Neural progenitor cell (in vitro differentiated cells): ENCODE measurements around the gene AUTS2.

ENCODE experiments used
- EZH2 ChIP-seq: fragments of 200-600 bp; sonication (generic); IDR thresholded peaks from 2 replicates; pipeline ENCODE4 v1.6.1; 2017; ENCODE audit warnings: antibody characterized with exemption, mild to moderate bottlenecking, moderate library complexity
- EZH2phosphoT487 ChIP-seq: fragments of 200-600 bp; sonication (generic); IDR thresholded peaks from 2 replicates; pipeline ENCODE4 v1.6.1; 2017; ENCODE audit warnings: antibody characterized with exemption
- TF ChIP-seq, protein P1 (sequence below): fragments of 200-600 bp; sonication (generic); IDR thresholded peaks from 2 replicates; pipeline ENCODE4 v1.5.1; 2017; ENCODE audit warnings: antibody characterized with exemption, mild to moderate bottlenecking

DNA sequence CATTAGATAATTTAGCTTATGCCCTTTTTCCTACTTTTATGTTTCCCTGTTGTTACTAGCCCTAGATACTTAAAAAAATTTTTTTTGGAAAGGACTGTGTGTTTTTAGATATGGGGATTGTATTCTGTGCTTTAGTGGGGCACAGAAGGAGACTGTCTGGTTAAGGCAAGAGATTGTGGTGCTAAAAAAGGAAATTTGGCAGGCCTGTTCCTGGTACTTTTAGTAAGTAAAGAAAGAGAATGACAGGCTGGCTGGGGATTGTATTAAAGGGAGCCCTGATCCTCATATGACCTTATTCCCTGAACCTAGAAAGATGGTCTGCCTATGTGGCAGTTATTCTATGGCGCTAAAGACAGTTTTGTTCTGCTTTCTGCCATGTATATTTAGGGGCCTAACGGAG lies 74.8 kb downstream of the AUTS2 start:
- TF ChIP-seq, protein P1, sequence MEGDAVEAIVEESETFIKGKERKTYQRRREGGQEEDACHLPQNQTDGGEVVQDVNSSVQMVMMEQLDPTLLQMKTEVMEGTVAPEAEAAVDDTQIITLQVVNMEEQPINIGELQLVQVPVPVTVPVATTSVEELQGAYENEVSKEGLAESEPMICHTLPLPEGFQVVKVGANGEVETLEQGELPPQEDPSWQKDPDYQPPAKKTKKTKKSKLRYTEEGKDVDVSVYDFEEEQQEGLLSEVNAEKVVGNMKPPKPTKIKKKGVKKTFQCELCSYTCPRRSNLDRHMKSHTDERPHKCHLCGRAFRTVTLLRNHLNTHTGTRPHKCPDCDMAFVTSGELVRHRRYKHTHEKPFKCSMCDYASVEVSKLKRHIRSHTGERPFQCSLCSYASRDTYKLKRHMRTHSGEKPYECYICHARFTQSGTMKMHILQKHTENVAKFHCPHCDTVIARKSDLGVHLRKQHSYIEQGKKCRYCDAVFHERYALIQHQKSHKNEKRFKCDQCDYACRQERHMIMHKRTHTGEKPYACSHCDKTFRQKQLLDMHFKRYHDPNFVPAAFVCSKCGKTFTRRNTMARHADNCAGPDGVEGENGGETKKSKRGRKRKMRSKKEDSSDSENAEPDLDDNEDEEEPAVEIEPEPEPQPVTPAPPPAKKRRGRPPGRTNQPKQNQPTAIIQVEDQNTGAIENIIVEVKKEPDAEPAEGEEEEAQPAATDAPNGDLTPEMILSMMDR, result no peak
- TF ChIP-seq EZH2 (no peak), EZH2phosphoT487 (no peak)
